SH-SY5Y (cell line): ENCODE measurements around the gene IPO4.

ENCODE experiments used
- GATA2 ChIP-seq: IDR thresholded peaks from 2 replicates; pipeline ENCODE4 v1.6.1; 2011; ENCODE audit warnings: mild to moderate bottlenecking, low read depth, low read length
- GATA3 ChIP-seq: IDR thresholded peaks from 2 replicates; pipeline ENCODE4 v1.6.1; 2011; ENCODE audit warnings: low read depth, mild to moderate bottlenecking, low read length, moderate library complexity

- TF ChIP-seq GATA2 (no peak), GATA3 (no peak)
Observed at GRCh38 chr14:24147761-24148428, 40.7 kb downstream of the IPO4 start.
